H9 (cell line): ENCODE measurements around the gene RTN1. TPM values are rescaled to one million over a fixed set of nuclear protein-coding genes. Genes with fewer than 3 reads are reported as not detected.

ENCODE experiments used
- DNase-seq: peaks from one replicate; pipeline ENCODE4 v3.0.0-alpha.2; 2017
- H2AFZ ChIP-seq: one replicate; pipeline ENCODE4 v1.6.1; 2013; ENCODE audit warnings: mild to moderate bottlenecking, low read length, control low read depth, moderate library complexity
- H2AK5ac ChIP-seq: 2 replicates; pipeline ENCODE4 v1.6.1; 2013; ENCODE audit warnings: low read length, control low read depth, mixed read lengths; ENCODE audit not compliant: insufficient read length
- H2BK120ac ChIP-seq: one replicate; pipeline ENCODE4 v1.6.1; 2013; ENCODE audit warnings: low read depth, mild to moderate bottlenecking, low read length, control low read depth, inconsistent platforms; ENCODE audit not compliant: poor library complexity, severe bottlenecking
- H2BK12ac ChIP-seq: 2 replicates; pipeline ENCODE4 v1.6.1; 2013; ENCODE audit warnings: low read length, control low read depth, mixed read lengths, low read depth; ENCODE audit not compliant: insufficient read length
- H2BK15ac ChIP-seq: 2 replicates; pipeline ENCODE4 v1.6.1; 2013; ENCODE audit warnings: low read depth, low read length, control low read depth
- H2BK20ac ChIP-seq: one replicate; pipeline ENCODE4 v1.6.1; 2013; ENCODE audit warnings: low read depth, mild to moderate bottlenecking, low read length, control low read depth, inconsistent platforms; ENCODE audit not compliant: poor library complexity, severe bottlenecking
- H2BK5ac ChIP-seq: 2 replicates; pipeline ENCODE4 v1.6.1; 2013; ENCODE audit warnings: low read length, control low read depth, mixed read lengths; ENCODE audit not compliant: insufficient read length
- H3K14ac ChIP-seq: 2 replicates; pipeline ENCODE4 v1.6.1; 2013; ENCODE audit warnings: low read length, control low read depth; ENCODE audit not compliant: insufficient read depth
- H3K18ac ChIP-seq: 2 replicates; pipeline ENCODE4 v1.6.1; 2013; ENCODE audit warnings: low read depth, mild to moderate bottlenecking, mixed read lengths, low read length, control low read depth; ENCODE audit not compliant: insufficient read length
- H3K23ac ChIP-seq: 2 replicates; pipeline ENCODE4 v1.6.1; 2013; ENCODE audit warnings: low read length, control low read depth, mixed read lengths, low read depth; ENCODE audit not compliant: insufficient read length
- H3K23me2 ChIP-seq: 2 replicates; pipeline ENCODE4 v1.6.1; 2013; ENCODE audit warnings: low read depth, mild to moderate bottlenecking, mixed read lengths, low read length, control low read depth; ENCODE audit not compliant: insufficient read length, poor library complexity, severe bottlenecking
- H3K27ac ChIP-seq: 2 replicates; pipeline ENCODE4 v1.5.1; 2013; ENCODE audit warnings: low read length, control low read depth, mixed read lengths, low read depth; ENCODE audit not compliant: insufficient read length
- H3K27me3 ChIP-seq: 2 replicates; pipeline ENCODE4 v1.6.1; 2013; ENCODE audit warnings: low read length, control low read depth, inconsistent platforms; ENCODE audit not compliant: insufficient read depth
- H3K4ac ChIP-seq: 2 replicates; pipeline ENCODE4 v1.6.1; 2013; ENCODE audit warnings: low read depth, mild to moderate bottlenecking, control low read depth, inconsistent platforms, low read length, moderate library complexity
- H3K4me1 ChIP-seq: 2 replicates; pipeline ENCODE4 v1.6.1; 2013; ENCODE audit warnings: low read length, control low read depth, inconsistent platforms; ENCODE audit not compliant: insufficient read depth
- H3K4me2 ChIP-seq: 2 replicates; pipeline ENCODE4 v1.6.1; 2013; ENCODE audit warnings: low read length, control low read depth, mixed read lengths; ENCODE audit not compliant: insufficient read length, insufficient read depth
- H3K56ac ChIP-seq: 2 replicates; pipeline ENCODE4 v1.6.1; 2013; ENCODE audit warnings: low read depth, mild to moderate bottlenecking, mixed read lengths, low read length, control low read depth; ENCODE audit not compliant: insufficient read length
- H3K79me1 ChIP-seq: 2 replicates; pipeline ENCODE4 v1.6.1; 2013; ENCODE audit warnings: low read depth, mild to moderate bottlenecking, moderate library complexity, low read length, control low read depth, inconsistent platforms; ENCODE audit not compliant: insufficient read depth, poor library complexity, severe bottlenecking
- H3K79me2 ChIP-seq: 2 replicates; pipeline ENCODE4 v1.6.1; 2013; ENCODE audit warnings: low read length, control low read depth, inconsistent platforms; ENCODE audit not compliant: insufficient read depth
- H3K9ac ChIP-seq: 2 replicates; pipeline ENCODE4 v1.6.1; 2013; ENCODE audit warnings: low read length, control low read depth, mixed read lengths; ENCODE audit not compliant: insufficient read length; ENCODE audit errors: extremely low read depth
- H3K9me3 ChIP-seq: one replicate; pipeline ENCODE4 v1.6.1; 2013; ENCODE audit warnings: low read depth, low read length, inconsistent platforms; ENCODE audit not compliant: control insufficient read depth
- H3T11ph ChIP-seq: one replicate; pipeline ENCODE4 v1.6.1; 2013; ENCODE audit warnings: mild to moderate bottlenecking, low read length, control low read depth, inconsistent platforms
- H4K20me1 ChIP-seq: one replicate; pipeline ENCODE4 v1.6.1; 2013; ENCODE audit not compliant: control insufficient read depth, insufficient read length, insufficient read depth
- H4K5ac ChIP-seq: 2 replicates; pipeline ENCODE4 v1.6.1; 2013; ENCODE audit warnings: low read depth, mild to moderate bottlenecking, mixed read lengths, low read length, control low read depth; ENCODE audit not compliant: insufficient read length
- H4K8ac ChIP-seq: replicated peaks from 2 replicates; pipeline ENCODE4 v1.6.1; 2013; ENCODE audit warnings: low read length, control low read depth, mixed read lengths, low read depth; ENCODE audit not compliant: insufficient read length
- H4K91ac ChIP-seq: 2 replicates; pipeline ENCODE4 v1.6.1; 2013; ENCODE audit warnings: low read depth, mild to moderate bottlenecking, moderate library complexity, mixed read lengths, low read length, control low read depth; ENCODE audit not compliant: insufficient read length
- H3K27ac Mint-ChIP-seq, 3 experiments: 2 replicates in 2 of 3; 3 replicates in 1 of 3; pipeline ENCODE4 v1.8.0; 2020 to 2021; ENCODE audit warnings: mixed read lengths in 3 of 3, mild to moderate bottlenecking in 1 of 3, moderate library complexity in 1 of 3
- H3K27me3 Mint-ChIP-seq: 2 replicates; pipeline ENCODE4 v1.8.0; 2021; ENCODE audit warnings: low read depth, mild to moderate bottlenecking, moderate library complexity, mixed read lengths
- H3K36me3 Mint-ChIP-seq, 3 experiments: 2 replicates in 2 of 3; 3 replicates in 1 of 3; pipeline ENCODE4 v1.8.0; 2020 to 2021; ENCODE audit warnings: low read depth in 3 of 3, mixed read lengths in 3 of 3; ENCODE audit not compliant: insufficient read depth in 1 of 3
- H3K4me1 Mint-ChIP-seq, 2 experiments: 2 replicates each; pipeline ENCODE4 v1.8.0; 2020; ENCODE audit warnings: mixed read lengths in 2 of 2
- H3K4me3 Mint-ChIP-seq, 2 experiments: 2 replicates in 1 of 2; 3 replicates in 1 of 2; pipeline ENCODE4 v1.8.0; 2020 to 2021; ENCODE audit warnings: mild to moderate bottlenecking in 2 of 2, mixed read lengths in 2 of 2, moderate library complexity in 1 of 2
- H3K9me3 Mint-ChIP-seq, 2 experiments: 2 replicates in 1 of 2; 3 replicates in 1 of 2; pipeline ENCODE4 v1.8.0; 2020; ENCODE audit warnings: mild to moderate bottlenecking in 2 of 2, mixed read lengths in 2 of 2, moderate library complexity in 1 of 2
- CTCF ChIP-seq: fragments of 200-600 bp; sonication (generic); conservative IDR thresholded peaks from 3 replicates; pipeline ENCODE4 v1.8.0; 2021; ENCODE audit warnings: antibody characterized with exemption, mild to moderate bottlenecking
- WGBS: extraction: QIAGEN DNeasy Blood & Tissue Kit; methylation state at CpG from one replicate; pipeline ENCODE4 v1.1.7; 2013; ENCODE audit warnings: missing lambda C conversion rate, low lambda C conversion rate, mixed read lengths; ENCODE audit not compliant: insufficient read length; ENCODE audit errors: extremely low coverage; 5-methylcytosine and 5-hydroxymethylcytosine counted together
- total RNA-seq: library from RNA; stranded (reverse); gene quantifications from 2 replicates; pipeline ENCODE4 v1.2.1, GENCODE V29; 2021

Gene RTN1
- total RNA-seq, 1 experiment from 2014 or later: 1.8 TPM

GRCh38 chr14:59633486-59633885, 237.1 kb downstream of the RTN1 start:
- Histone ChIP-seq H4K20me1 (no peaks in the 10 kb centered on the region), H3K27ac (no peak overlapping the region), H3K23me2 (no peaks in the 10 kb centered on the region), H3K79me1 (no peaks in the 10 kb centered on the region), H3K4ac (no peak overlapping the region), H3K4me1 (no peaks in the 10 kb centered on the region), H2BK120ac (no peak overlapping the region), H4K5ac (no peak overlapping the region), H2BK15ac (no peak overlapping the region), H3K9me3 (no peaks in the 10 kb centered on the region), H2AK5ac (no peak overlapping the region), H4K8ac (no peak overlapping the region), H4K91ac (no peak overlapping the region), H3K18ac (no peak overlapping the region), H3K27me3 (no peaks in the 10 kb centered on the region; the same call in 1 of the 2 replicates), H3K79me2 (no peaks in the 10 kb centered on the region), H3K23ac (no peak overlapping the region), H3T11ph (no peak overlapping the region), H3K14ac (no peak overlapping the region), H3K56ac (no peak overlapping the region), H2AFZ (no peak overlapping the region), H2BK12ac (no peak overlapping the region), H2BK20ac (no peak overlapping the region), H3K4me2 (no peak overlapping the region), H3K9ac (no peak overlapping the region), H2BK5ac (no peak overlapping the region)
- Mint-ChIP-seq H3K9me3 (peaks cover 0 to 3% of the 10 kb centered on the region in 2 experiments; a peak in 3 of 5 replicates), H3K27ac (no peak overlapping the region), H3K27me3 (peaks cover 35% of the 10 kb centered on the region), H3K4me3 (no peak overlapping the region), H3K4me1 (peaks cover 12 to 16% of the 10 kb centered on the region in 2 experiments), H3K36me3 (no peaks in the 10 kb centered on the region; a peak in 1 of 7 replicates)
- TF ChIP-seq CTCF: no peak
- WGBS: no CpG with 5 or more reads among the region's 3 CpGs
- DNase-seq: no peak
